ENCODE measurements around the gene ZMYM4.

ZMYM4 gene

DNA sequence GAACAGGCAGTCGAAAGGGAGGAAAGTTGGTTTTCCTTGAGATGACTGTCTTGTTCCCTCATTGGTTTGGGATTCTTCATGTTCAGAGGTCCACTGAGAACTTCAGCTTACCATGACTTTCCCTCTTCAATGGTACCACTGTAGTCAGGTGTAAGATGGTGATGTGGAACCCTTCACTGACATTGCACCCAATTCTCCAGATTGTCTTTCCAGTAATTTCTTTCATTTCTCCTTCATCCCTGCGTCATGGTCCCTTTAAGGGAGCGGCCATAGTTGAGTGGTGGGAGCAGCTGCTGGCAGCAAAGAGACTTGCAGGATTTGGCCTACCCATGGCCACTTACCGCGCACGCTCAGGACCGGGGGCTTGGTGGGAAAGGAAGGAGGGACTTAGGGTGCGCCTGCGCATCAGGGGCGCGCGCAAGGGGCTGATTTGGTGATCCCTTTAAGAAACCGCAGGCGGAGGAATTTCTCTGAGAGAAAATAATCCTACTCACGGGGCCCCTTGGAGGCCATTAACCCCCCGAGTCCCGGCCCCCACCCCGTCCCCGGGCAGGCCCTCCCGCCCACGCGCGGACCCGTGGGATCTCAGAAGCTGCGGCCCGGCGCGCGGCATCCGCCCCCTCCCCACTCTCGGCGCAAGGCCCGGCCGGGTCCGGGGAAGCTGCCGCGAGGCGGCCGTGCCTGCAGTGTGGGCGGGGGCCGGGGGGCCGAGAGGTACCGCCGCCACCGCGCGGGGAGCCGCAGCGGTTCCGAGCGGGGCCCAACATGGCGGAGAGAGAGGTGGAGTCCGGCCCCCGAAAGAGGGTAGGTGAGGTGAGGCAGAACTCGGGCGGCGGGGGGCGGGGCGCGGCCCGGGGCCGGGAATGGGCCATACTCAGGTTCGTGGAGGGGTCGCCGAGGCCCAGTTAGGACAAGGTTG, at the start of gene ZMYM4:
TSS of gene ZMYM4 (plus strand) at position 428 of the 919 bp plus-strand sequence. CDS start at position 766, 338 bp downstream.
- Mint-ChIP-seq H3K4me3 (peak within 1 kb of the TSS; percentile 90), H3K27ac (peak within 1 kb of the TSS; percentile 3), H3K36me3 (ENCODE audit: low read depth) (peaks cover 41% of the 10 kb centered on the region), H3K27me3 (ENCODE audit: low read depth, poor library complexity) (peaks cover 9% of the 10 kb centered on the region), H3K4me1 (peaks cover 36% of the 10 kb centered on the region), H3K9me3 (peaks cover 22% of the 10 kb centered on the region)
- peak; percentile 86 for DNase-seq
- TF ChIP-seq, protein P1, sequence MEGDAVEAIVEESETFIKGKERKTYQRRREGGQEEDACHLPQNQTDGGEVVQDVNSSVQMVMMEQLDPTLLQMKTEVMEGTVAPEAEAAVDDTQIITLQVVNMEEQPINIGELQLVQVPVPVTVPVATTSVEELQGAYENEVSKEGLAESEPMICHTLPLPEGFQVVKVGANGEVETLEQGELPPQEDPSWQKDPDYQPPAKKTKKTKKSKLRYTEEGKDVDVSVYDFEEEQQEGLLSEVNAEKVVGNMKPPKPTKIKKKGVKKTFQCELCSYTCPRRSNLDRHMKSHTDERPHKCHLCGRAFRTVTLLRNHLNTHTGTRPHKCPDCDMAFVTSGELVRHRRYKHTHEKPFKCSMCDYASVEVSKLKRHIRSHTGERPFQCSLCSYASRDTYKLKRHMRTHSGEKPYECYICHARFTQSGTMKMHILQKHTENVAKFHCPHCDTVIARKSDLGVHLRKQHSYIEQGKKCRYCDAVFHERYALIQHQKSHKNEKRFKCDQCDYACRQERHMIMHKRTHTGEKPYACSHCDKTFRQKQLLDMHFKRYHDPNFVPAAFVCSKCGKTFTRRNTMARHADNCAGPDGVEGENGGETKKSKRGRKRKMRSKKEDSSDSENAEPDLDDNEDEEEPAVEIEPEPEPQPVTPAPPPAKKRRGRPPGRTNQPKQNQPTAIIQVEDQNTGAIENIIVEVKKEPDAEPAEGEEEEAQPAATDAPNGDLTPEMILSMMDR (IDR thresholded peaks at IDR 0.05): no peak

DNA sequence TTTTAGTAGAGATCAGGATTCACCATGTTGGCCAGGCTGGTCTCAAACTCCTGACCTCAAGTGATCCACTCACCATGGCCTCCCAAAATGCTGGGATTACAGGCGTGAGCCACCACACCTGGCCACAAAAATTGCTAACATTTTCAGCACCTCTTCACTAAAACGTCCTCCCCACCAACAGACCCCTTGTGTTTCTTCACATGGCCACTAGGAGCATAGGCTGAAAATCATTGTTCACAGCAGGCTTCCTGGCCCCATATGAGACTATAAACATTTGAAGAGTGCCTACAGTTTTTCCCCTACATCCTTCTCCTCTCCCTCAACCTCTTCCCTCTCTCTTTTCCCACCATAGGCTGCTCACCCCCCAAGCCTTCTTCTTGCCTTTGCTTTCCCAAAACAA, 47.5 kb upstream of the ZMYM4 start:
- no peaks in the 10 kb centered on the region for H3K9me3 Mint-ChIP-seq
- peaks cover 2% of the 10 kb centered on the region for H3K27me3 Mint-ChIP-seq (ENCODE audit: low read depth, poor library complexity)
- no peaks in the 10 kb centered on the region for H3K36me3 Mint-ChIP-seq (ENCODE audit: low read depth)
- H3K27ac Mint-ChIP-seq: no peak overlapping the region
- no peak overlapping the region for H3K4me3 Mint-ChIP-seq
- H3K4me1 Mint-ChIP-seq: peaks cover 27% of the 10 kb centered on the region
- TF ChIP-seq, protein P1 (IDR thresholded peaks at IDR 0.05): peak; percentile 43
- DNase-seq: no peak

DNA sequence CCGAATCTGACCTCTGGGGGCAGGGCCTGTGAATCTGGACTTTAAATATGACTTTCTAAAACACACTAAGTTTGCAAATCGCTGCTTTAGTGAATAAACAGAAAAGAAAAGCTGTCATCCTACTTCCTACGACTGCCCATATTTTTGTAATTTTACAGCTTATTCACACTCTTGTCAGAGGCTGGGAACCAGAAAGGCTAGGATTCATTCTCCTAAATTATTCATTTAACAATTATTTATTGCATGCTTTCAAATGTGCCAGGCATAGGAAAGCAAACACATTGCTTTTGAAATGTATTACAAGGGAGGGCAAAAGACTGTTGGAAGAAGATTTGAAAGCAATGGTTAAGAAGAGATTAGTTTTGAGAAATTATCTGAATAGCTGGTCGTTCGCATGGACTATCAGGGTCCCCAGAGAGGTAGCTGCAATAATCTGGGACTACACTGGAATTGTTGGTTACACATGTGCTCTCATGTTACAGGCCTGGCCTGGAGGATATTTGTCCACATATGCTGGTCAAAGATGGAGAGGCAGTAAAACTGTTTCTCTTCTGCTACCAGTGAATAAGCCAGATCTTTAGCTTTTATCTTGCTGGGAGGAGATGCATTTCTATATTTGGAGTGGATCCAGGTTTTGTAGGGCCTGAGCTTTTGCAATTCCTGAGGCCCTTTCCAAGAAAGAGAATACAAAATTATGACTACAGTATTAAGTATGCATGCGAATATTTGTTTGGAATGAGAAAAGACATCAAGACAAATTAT, 46.0 kb upstream of the ZMYM4 start:
- TF ChIP-seq, protein P1 (IDR thresholded peaks at IDR 0.05): no peak
- peaks cover 7% of the 10 kb centered on the region for H3K27me3 Mint-ChIP-seq (ENCODE audit: low read depth, poor library complexity)
- peak overlapping the region; percentile 19 for H3K4me3 Mint-ChIP-seq
- H3K27ac Mint-ChIP-seq: peak overlapping the region; percentile 60
- H3K4me1 Mint-ChIP-seq: peaks cover 27% of the 10 kb centered on the region
- no peaks in the 10 kb centered on the region for H3K9me3 Mint-ChIP-seq
- H3K36me3 Mint-ChIP-seq (ENCODE audit: low read depth): no peaks in the 10 kb centered on the region
- DNase-seq: no peak

DNA sequence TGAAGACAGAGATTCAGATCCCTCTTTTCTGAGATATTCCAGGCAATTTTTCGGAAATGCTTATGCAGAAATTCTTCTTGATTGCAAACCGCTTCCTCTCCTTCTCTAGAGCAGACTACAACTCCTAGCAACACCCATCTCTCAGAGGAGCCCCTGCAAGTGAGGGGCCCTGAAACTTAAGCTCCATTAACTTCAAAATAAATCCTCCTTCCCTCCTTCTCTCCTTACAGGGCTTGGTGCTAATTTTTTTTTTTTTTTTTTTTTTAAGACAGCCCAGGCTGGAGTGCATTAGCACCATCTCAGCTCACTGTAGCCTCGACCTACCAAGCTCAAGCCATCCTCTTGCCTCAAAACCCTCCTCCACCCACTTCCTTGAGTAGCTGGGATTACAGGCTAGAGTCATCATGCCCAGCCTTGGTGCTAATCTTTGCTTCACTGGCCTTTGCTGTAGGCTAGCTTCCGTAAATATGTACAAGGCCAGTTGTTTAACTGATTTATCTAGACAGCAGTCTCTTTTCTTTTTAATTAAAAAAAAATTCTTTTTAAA, 45.4 kb upstream of the ZMYM4 start:
- Mint-ChIP-seq H3K36me3 (ENCODE audit: low read depth) (no peaks in the 10 kb centered on the region), H3K27ac (peak overlapping the region; percentile 60), H3K27me3 (ENCODE audit: low read depth, poor library complexity) (peaks cover 10% of the 10 kb centered on the region), H3K4me3 (peak overlapping the region; percentile 19), H3K4me1 (peaks cover 27% of the 10 kb centered on the region), H3K9me3 (no peaks in the 10 kb centered on the region)
- TF ChIP-seq, protein P1 (IDR thresholded peaks at IDR 0.05): no peak
- DNase-seq: no peak

DNA sequence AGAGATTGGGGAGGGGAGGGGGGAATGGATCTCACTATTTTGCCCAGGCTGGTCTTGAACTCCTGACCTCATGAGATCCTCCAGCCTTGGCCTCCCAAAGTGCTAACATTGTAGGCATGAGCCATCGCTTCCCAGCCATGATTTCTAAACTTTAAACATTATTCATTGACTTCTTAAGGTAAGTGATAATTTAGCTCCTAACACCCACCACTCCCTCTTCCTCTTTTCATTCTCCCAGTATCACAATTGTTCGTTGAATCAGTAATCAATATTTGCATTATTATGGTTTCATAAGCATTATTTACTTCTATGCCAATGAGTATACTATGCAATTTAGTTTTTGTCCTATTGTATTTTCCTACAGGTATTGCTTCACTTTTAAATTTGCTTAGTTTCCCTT, 42.0 kb upstream of the ZMYM4 start:
- no peak overlapping the region for H3K27ac Mint-ChIP-seq
- H3K4me1 Mint-ChIP-seq: peaks cover 19% of the 10 kb centered on the region
- TF ChIP-seq, protein P1 (IDR thresholded peaks at IDR 0.05): no peak
- H3K27me3 Mint-ChIP-seq (ENCODE audit: low read depth, poor library complexity): peaks cover 14% of the 10 kb centered on the region
- no peak overlapping the region for H3K4me3 Mint-ChIP-seq
- no peak for DNase-seq
- no peaks in the 10 kb centered on the region for H3K9me3 Mint-ChIP-seq
- H3K36me3 Mint-ChIP-seq (ENCODE audit: low read depth): no peaks in the 10 kb centered on the region
